ENCODE measurements around the gene ZNF324B. TPM values are rescaled to one million over a fixed set of nuclear protein-coding genes. Genes with fewer than 3 reads are reported as not detected.

Gene ZNF324B
- total RNA-seq, 6 experiments from 2014 or later, result 2.9 to 3.3 (median 2.9) TPM

DNA sequence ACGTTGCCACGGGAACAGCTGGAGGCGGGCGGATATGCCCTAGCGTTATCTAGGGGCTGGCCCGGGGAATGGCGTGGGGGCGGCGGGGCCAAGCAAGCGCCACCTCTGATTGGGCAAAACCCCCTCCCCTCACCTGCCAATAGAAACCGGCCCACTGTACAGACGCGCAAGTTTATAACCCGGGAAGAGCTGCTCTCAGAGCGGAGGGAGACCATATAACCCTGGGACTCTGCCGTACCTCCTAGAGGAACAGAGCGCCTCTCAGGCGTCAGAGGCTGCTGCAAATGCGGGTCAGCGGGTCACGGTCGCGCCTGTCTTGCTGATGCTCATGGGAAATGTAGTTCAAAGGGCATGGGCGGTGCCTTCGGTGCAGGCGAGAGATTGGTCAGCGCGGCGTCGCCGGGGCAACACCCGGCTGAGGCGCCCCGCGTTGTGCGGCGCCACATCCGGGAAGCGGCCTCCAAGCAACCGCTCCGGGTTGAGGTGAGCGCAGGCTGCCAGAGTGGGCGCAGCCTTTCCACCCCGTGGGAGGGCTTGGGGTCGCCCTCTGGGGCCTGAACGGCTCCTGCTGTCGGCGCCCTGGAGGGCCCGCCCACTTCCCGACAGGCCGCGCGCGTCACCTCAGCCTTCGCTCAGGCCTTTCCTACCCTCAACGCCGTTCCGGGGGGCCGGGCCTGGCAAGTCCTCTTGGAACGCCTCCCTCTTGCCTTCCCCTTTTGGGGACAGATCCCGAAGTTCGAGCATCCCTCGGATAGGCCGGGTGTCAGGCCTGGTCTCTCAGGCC is 24.5 kb downstream of the ZNF324B start, which contains the start of gene ZNF446:
ZNF446 (plus strand) TSS at position 639 of the 784 bp plus-strand sequence. CDS start 867 bp downstream, outside the sequence.
- H3K27ac ChIP-seq, result peak within 1 kb of the TSS; percentile 68 to 91 (median 81)
- peaks cover 0 to 4% (median 0%) of the 10 kb centered on the region in 4 donors for H3K36me3 ChIP-seq
- H3K9me3 ChIP-seq, result no peaks in the 10 kb centered on the region
- peak within 1 kb of the TSS; percentile 66 to 70 (median 66) for H3K4me3 ChIP-seq
- whole genome bisulfite sequencing (ENCODE audit: insufficient coverage, low coverage, low lambda C conversion rate, missing lambda C conversion rate), result 0% methylated on average over 19 of the region's 64 CpGs
- intact Hi-C loops (cut with DNase I), result no loop called here
- H3K27me3 ChIP-seq, result no peaks in the 10 kb centered on the region
- peak; percentile 79 to 89 (median 86) for ATAC-seq
- H3K4me1 ChIP-seq, result peaks cover 0 to 24% (median 9%) of the 10 kb centered on the region in 4 donors
- DNase-seq, result peak; percentile 95 to 97 (median 97)
- TF ChIP-seq, protein P1, sequence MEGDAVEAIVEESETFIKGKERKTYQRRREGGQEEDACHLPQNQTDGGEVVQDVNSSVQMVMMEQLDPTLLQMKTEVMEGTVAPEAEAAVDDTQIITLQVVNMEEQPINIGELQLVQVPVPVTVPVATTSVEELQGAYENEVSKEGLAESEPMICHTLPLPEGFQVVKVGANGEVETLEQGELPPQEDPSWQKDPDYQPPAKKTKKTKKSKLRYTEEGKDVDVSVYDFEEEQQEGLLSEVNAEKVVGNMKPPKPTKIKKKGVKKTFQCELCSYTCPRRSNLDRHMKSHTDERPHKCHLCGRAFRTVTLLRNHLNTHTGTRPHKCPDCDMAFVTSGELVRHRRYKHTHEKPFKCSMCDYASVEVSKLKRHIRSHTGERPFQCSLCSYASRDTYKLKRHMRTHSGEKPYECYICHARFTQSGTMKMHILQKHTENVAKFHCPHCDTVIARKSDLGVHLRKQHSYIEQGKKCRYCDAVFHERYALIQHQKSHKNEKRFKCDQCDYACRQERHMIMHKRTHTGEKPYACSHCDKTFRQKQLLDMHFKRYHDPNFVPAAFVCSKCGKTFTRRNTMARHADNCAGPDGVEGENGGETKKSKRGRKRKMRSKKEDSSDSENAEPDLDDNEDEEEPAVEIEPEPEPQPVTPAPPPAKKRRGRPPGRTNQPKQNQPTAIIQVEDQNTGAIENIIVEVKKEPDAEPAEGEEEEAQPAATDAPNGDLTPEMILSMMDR (IDR thresholded peaks at IDR 0.05), result peak in 1 of 4 donors; percentile 9
- peak; percentile 34 for TF ChIP-seq POLR2A (IDR thresholded peaks at IDR 0.05)

DNA sequence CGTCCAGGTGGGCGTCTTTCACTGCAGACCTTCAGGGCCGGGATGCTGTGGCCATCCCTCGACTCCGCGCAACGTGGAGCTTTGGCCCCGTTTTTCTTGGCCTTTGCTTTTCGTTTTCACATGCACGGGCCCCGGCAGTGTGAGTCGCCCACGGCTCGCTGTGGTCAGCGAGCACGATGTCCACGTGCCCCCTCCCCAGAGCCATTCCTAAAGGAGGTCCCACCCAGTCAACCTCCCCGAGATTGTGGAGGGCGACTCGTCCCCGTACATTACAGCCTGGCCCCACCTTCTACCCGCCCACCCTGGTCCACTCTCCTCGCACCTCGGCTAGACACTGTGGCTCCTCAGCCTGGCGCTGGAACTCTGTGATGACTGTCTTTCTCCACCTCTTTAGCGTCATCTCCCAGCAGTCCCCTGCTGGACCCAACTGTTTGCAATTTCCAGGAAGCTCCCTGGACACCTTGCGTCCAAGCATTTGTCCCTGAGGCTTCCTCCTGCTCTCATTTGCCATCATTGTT is 25.1 kb downstream of the ZNF324B start:
- intact Hi-C loops (cut with DNase I), result no loop called here
- peaks cover 0 to 24% (median 9%) of the 10 kb centered on the region in 4 donors for H3K4me1 ChIP-seq
- no peaks in the 10 kb centered on the region for H3K27me3 ChIP-seq
- DNase-seq (peak in 2 of 3 donors; percentile 66 to 67), ATAC-seq (peak; percentile 2 to 51 (median 16))
- H3K9me3 ChIP-seq, result no peaks in the 10 kb centered on the region
- peak overlapping the region; percentile 66 to 70 (median 66) for H3K4me3 ChIP-seq
- H3K36me3 ChIP-seq, result peaks cover 0 to 4% (median 0%) of the 10 kb centered on the region in 4 donors
- H3K27ac ChIP-seq, result peak overlapping the region; percentile 68 to 91 (median 81)
- TF ChIP-seq POLR2A (IDR thresholded peaks at IDR 0.05), result peak; percentile 9
- TF ChIP-seq, protein P1 (IDR thresholded peaks at IDR 0.05), result no peak
- WGBS (ENCODE audit: insufficient coverage, low coverage, low lambda C conversion rate, missing lambda C conversion rate), result 5% methylated on average over 13 of the region's 27 CpGs

DNA sequence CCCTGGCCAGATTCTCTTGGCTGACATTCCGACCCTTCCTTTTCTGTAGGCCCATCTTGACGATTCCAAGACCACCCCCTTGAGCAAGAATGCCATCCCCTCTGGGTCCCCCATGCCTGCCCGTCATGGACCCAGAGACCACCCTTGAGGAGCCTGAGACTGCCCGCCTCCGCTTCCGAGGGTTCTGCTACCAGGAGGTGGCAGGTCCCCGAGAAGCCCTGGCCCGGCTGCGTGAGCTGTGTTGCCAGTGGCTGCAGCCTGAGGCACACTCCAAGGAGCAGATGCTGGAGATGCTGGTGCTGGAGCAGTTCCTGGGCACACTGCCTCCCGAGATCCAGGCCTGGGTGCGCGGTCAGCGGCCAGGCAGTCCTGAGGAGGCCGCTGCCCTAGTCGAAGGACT is 25.7 kb downstream of the ZNF324B start:
- Histone ChIP-seq H3K9me3 (no peaks in the 10 kb centered on the region), H3K4me3 (peak overlapping the region in 1 of 3 donors; percentile 66), H3K27ac (peak overlapping the region; percentile 68 to 91 (median 81)), H3K36me3 (peaks cover 0 to 4% (median 0%) of the 10 kb centered on the region in 4 donors), H3K27me3 (no peaks in the 10 kb centered on the region), H3K4me1 (peaks cover 0 to 24% (median 9%) of the 10 kb centered on the region in 4 donors)
- DNase-seq (peak in 1 of 3 donors; percentile 61), ATAC-seq (no peak)
- TF ChIP-seq, protein P1 (IDR thresholded peaks at IDR 0.05), result no peak
- no peak for TF ChIP-seq POLR2A (IDR thresholded peaks at IDR 0.05)
- intact Hi-C loops (cut with DNase I), result no loop called here
- WGBS (ENCODE audit: insufficient coverage, low coverage, low lambda C conversion rate, missing lambda C conversion rate), result 88% methylated on average over 5 of the region's 15 CpGs

DNA sequence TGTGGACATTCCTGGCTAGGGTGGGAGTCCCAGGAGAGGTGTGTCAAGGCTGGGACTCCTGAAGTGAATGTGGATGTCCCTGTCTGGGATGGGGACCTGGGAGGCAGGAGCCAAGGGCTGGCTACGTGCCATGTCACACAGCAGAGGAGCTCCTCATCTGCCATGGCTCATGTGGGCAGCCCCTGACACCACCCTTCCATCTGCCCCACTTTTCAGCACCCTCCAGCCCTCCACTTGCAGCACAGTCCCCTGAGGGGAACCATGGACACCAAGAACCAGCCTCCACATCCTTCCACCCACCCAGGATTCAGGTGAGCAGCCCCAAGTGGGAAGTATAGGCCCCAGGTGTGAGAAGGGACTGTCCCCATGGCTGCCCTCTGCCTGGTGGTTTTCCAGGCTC is 26.4 kb downstream of the ZNF324B start:
- intact Hi-C loops (cut with DNase I), result no loop called here
- no peak for TF ChIP-seq POLR2A (IDR thresholded peaks at IDR 0.05)
- TF ChIP-seq, protein P1 (IDR thresholded peaks at IDR 0.05), result no peak
- Histone ChIP-seq H3K27ac (peak overlapping the region in 2 of 3 donors; percentile 81 to 91), H3K4me1 (peaks cover 0 to 24% (median 9%) of the 10 kb centered on the region in 4 donors), H3K4me3 (no peak overlapping the region), H3K36me3 (peaks cover 0 to 4% (median 0%) of the 10 kb centered on the region in 4 donors), H3K27me3 (no peaks in the 10 kb centered on the region), H3K9me3 (no peaks in the 10 kb centered on the region)
- peak in 1 of 3 donors; percentile 57 for DNase-seq
- WGBS (ENCODE audit: insufficient coverage, low coverage, low lambda C conversion rate, missing lambda C conversion rate), result no CpG with 5 or more reads among the region's 1 CpG
- no peak for ATAC-seq

Measured in right lobe of liver (tissue), 6 donors.